ENCODE data around the gene ROBO2.

The ROBO2 gene

GRCh38 chr3:77071364-77071763, 31.5 kb downstream of the ROBO2 start:
- H3K36me3 Mint-ChIP-seq (ENCODE audit: low read depth): no peaks in the 10 kb centered on the region
- H3K27me3 Mint-ChIP-seq (ENCODE audit: low read depth): no peaks in the 10 kb centered on the region
- H3K9me3 Mint-ChIP-seq: no peaks in the 10 kb centered on the region
- H3K4me3 Mint-ChIP-seq: no peak overlapping the region
- no peaks in the 10 kb centered on the region for H3K4me1 Mint-ChIP-seq (ENCODE audit: low read depth)
- no peak overlapping the region for H3K27ac Mint-ChIP-seq

GRCh38 chr3:77071809-77072208, 31.9 kb downstream of the ROBO2 start:
- no peaks in the 10 kb centered on the region for H3K36me3 Mint-ChIP-seq (ENCODE audit: low read depth)
- no peak overlapping the region for H3K4me3 Mint-ChIP-seq
- no peaks in the 10 kb centered on the region for H3K4me1 Mint-ChIP-seq (ENCODE audit: low read depth)
- no peaks in the 10 kb centered on the region for H3K9me3 Mint-ChIP-seq
- H3K27ac Mint-ChIP-seq: no peak overlapping the region
- no peaks in the 10 kb centered on the region for H3K27me3 Mint-ChIP-seq (ENCODE audit: low read depth)

DNA sequence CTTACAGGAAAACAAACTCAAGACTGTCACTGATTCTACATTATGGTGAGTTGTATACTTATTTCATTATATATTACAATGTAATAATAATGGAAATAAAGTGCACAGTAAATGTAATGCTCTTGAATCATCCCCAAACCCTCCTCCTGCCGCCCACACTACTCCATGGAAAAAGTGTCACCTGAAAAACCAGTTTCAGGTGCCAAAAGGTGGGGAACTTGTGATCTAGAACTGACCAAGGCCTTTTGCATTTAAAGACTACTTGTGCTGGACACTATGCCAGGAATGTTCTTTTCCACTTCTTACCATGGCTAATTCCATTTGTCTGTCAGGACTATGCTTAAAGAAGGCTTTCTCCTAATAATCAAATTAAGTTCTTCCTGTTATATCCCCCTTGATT, 32.3 kb downstream of the ROBO2 start:
- H3K27me3 Mint-ChIP-seq (ENCODE audit: low read depth): no peaks in the 10 kb centered on the region
- H3K36me3 Mint-ChIP-seq (ENCODE audit: low read depth): no peaks in the 10 kb centered on the region
- no peaks in the 10 kb centered on the region for H3K4me1 Mint-ChIP-seq (ENCODE audit: low read depth)
- H3K9me3 Mint-ChIP-seq: no peaks in the 10 kb centered on the region
- no peak overlapping the region for H3K4me3 Mint-ChIP-seq
- no peak overlapping the region for H3K27ac Mint-ChIP-seq

DNA sequence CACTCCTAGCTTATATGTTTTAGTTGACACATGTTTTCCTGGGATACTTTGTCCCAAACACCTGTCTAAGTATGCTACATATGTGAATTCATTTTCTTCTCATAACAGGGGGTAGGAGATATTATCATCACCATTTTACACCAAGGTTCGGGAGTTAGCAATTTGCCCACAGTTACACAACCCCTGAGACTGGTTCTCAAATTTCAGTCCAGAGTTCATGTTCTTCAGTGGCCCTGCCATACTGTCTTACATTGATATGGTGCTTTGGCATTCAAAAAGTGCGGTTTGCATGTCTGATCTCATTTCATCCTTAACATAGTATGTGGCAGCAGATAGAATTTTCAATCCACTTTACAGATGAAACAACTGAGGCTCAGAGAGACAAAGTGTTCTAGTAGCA, 38.4 kb downstream of the ROBO2 start:
- Mint-ChIP-seq H3K4me1 (ENCODE audit: low read depth) (no peaks in the 10 kb centered on the region), H3K9me3 (no peaks in the 10 kb centered on the region), H3K4me3 (no peak overlapping the region), H3K27me3 (ENCODE audit: low read depth) (no peaks in the 10 kb centered on the region), H3K27ac (no peak overlapping the region), H3K36me3 (ENCODE audit: low read depth) (no peaks in the 10 kb centered on the region)

- H3K36me3 Mint-ChIP-seq (ENCODE audit: low read depth): no peaks in the 10 kb centered on the region
- no peak overlapping the region for H3K27ac Mint-ChIP-seq
- no peaks in the 10 kb centered on the region for H3K9me3 Mint-ChIP-seq
- no peak overlapping the region for H3K4me3 Mint-ChIP-seq
- H3K4me1 Mint-ChIP-seq (ENCODE audit: low read depth): no peaks in the 10 kb centered on the region
- H3K27me3 Mint-ChIP-seq (ENCODE audit: low read depth): no peaks in the 10 kb centered on the region
These were observed 40.2 kb downstream of the ROBO2 start for GRCh38 chr3:77079988-77080610.

DNA sequence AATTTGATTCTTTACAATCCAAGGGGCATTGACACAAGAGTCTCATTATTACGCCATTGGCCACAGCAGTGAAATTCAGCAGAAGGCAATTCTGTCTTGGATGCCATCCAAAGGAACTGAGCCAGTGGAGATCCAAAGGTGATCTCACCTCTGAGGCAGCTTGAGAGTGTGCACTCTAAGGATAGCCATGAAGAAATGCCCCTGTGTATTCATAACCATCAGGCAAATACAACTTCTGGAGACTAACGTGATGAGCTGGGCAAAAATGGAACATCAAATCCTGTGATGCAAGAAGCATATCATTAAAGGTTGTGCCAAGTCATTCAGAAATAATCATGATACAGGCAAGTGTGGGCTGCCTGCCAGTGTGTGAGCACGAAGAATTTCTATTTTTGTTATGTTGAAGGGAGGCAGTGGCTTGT, 41.4 kb downstream of the ROBO2 start:
- no peak overlapping the region for H3K27ac Mint-ChIP-seq
- no peaks in the 10 kb centered on the region for H3K27me3 Mint-ChIP-seq (ENCODE audit: low read depth)
- H3K4me1 Mint-ChIP-seq (ENCODE audit: low read depth): no peaks in the 10 kb centered on the region
- H3K9me3 Mint-ChIP-seq: no peaks in the 10 kb centered on the region
- no peak overlapping the region for H3K4me3 Mint-ChIP-seq
- no peaks in the 10 kb centered on the region for H3K36me3 Mint-ChIP-seq (ENCODE audit: low read depth)

DNA sequence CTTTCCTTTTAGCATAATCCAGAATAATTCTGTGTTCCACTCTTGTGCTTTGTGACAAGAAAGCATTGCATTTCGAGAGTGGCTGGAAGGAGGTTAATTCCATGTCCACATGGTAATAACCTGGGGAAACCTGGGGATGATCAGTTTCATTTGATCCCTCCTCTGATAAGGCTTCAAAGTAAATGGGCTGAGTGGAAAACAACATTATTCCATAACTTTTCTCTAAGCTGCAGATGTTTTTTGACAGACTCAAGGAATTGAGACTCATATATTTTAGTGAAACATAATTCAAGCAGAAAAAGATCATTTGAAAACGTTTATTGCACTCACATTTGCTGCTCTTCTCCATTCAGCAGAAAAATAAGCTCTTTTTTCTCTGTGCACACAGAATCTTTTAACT, 44.6 kb downstream of the ROBO2 start:
- Mint-ChIP-seq H3K36me3 (ENCODE audit: low read depth) (no peaks in the 10 kb centered on the region), H3K27ac (no peak overlapping the region), H3K9me3 (no peaks in the 10 kb centered on the region), H3K4me3 (no peak overlapping the region), H3K27me3 (ENCODE audit: low read depth) (no peaks in the 10 kb centered on the region), H3K4me1 (ENCODE audit: low read depth) (no peaks in the 10 kb centered on the region)

DNA sequence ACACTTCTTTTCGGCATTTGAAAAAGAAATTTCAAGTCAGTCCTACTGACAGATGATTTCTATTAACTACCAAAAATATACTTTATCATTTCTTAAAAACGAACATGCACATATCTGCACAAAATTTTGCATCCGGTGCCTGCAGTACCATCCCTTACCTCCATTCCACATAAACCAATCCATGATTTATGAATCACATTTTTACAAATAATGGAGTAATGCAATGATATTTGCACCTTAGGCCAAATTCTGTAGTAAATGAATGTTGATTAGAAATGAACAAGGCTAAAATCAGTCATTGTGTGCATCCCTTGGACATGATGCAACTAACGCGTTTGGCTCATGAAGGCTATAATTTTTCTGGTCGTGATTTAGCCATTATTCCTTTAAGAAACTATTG, 46.5 kb downstream of the ROBO2 start:
- Mint-ChIP-seq H3K36me3 (ENCODE audit: low read depth) (no peaks in the 10 kb centered on the region), H3K4me1 (ENCODE audit: low read depth) (no peaks in the 10 kb centered on the region), H3K27me3 (ENCODE audit: low read depth) (no peaks in the 10 kb centered on the region), H3K9me3 (peaks cover 6% of the 10 kb centered on the region), H3K27ac (no peak overlapping the region), H3K4me3 (no peak overlapping the region)

GRCh38 chr3:77091809-77092208, 51.9 kb downstream of the ROBO2 start:
- peaks cover 8% of the 10 kb centered on the region for H3K9me3 Mint-ChIP-seq
- H3K4me1 Mint-ChIP-seq (ENCODE audit: low read depth): no peaks in the 10 kb centered on the region
- no peaks in the 10 kb centered on the region for H3K27me3 Mint-ChIP-seq (ENCODE audit: low read depth)
- no peak overlapping the region for H3K4me3 Mint-ChIP-seq
- H3K36me3 Mint-ChIP-seq (ENCODE audit: low read depth): no peaks in the 10 kb centered on the region
- H3K27ac Mint-ChIP-seq: no peak overlapping the region

- no peak overlapping the region for H3K4me3 Mint-ChIP-seq
- H3K9me3 Mint-ChIP-seq: peaks cover 13% of the 10 kb centered on the region
- no peaks in the 10 kb centered on the region for H3K27me3 Mint-ChIP-seq (ENCODE audit: low read depth)
- no peaks in the 10 kb centered on the region for H3K36me3 Mint-ChIP-seq (ENCODE audit: low read depth)
- no peaks in the 10 kb centered on the region for H3K4me1 Mint-ChIP-seq (ENCODE audit: low read depth)
- H3K27ac Mint-ChIP-seq: no peak overlapping the region
These were observed 53.2 kb downstream of the ROBO2 start for GRCh38 chr3:77093101-77093500.

- H3K27ac Mint-ChIP-seq: no peak overlapping the region
- no peak overlapping the region for H3K4me3 Mint-ChIP-seq
- no peaks in the 10 kb centered on the region for H3K27me3 Mint-ChIP-seq (ENCODE audit: low read depth)
- no peaks in the 10 kb centered on the region for H3K36me3 Mint-ChIP-seq (ENCODE audit: low read depth)
- no peaks in the 10 kb centered on the region for H3K4me1 Mint-ChIP-seq (ENCODE audit: low read depth)
- peaks cover 7% of the 10 kb centered on the region for H3K9me3 Mint-ChIP-seq
These were observed 56.2 kb downstream of the ROBO2 start for GRCh38 chr3:77096145-77096544.

- Mint-ChIP-seq H3K4me3 (no peak overlapping the region), H3K27me3 (ENCODE audit: low read depth) (no peaks in the 10 kb centered on the region), H3K27ac (no peak overlapping the region), H3K9me3 (peaks cover 10% of the 10 kb centered on the region), H3K4me1 (ENCODE audit: low read depth) (no peaks in the 10 kb centered on the region), H3K36me3 (ENCODE audit: low read depth) (no peaks in the 10 kb centered on the region)
These were observed 57.3 kb downstream of the ROBO2 start for GRCh38 chr3:77096966-77097890.

GRCh38 chr3:77102951-77103769, 63.3 kb downstream of the ROBO2 start:
- Mint-ChIP-seq H3K36me3 (ENCODE audit: low read depth) (no peaks in the 10 kb centered on the region), H3K9me3 (peaks cover 3% of the 10 kb centered on the region), H3K27ac (no peak overlapping the region), H3K4me1 (ENCODE audit: low read depth) (no peaks in the 10 kb centered on the region), H3K27me3 (ENCODE audit: low read depth) (no peaks in the 10 kb centered on the region), H3K4me3 (no peak overlapping the region)

GRCh38 chr3:77122652-77123051, 82.8 kb downstream of the ROBO2 start:
- Mint-ChIP-seq H3K4me1 (ENCODE audit: low read depth) (no peaks in the 10 kb centered on the region), H3K36me3 (ENCODE audit: low read depth) (no peaks in the 10 kb centered on the region), H3K4me3 (no peak overlapping the region), H3K27ac (no peak overlapping the region), H3K9me3 (peaks cover 8% of the 10 kb centered on the region), H3K27me3 (ENCODE audit: low read depth) (no peaks in the 10 kb centered on the region)

Data from T-helper 1 cell treated with Interleukin-12 subunit alpha and Interleukin-12 subunit beta and Interleukin-4 antibody, amounts not matched to agents 30 μg/mL and 1 μg/mL, for 36 hours (primary cell).